ENCODE measurements around the gene SCAMP4.

The SCAMP4 gene

GRCh38 chr19:1921326-1921725, 16.1 kb downstream of the SCAMP4 start:
- H3K18ac ChIP-seq (ENCODE audit: low read depth in 1 of 2, low read length in 2 of 2), result no peak overlapping the region
- 96% methylated on average over 18 of the region's 19 CpGs for WGBS

GRCh38 chr19:1921825-1922224, 16.6 kb downstream of the SCAMP4 start:
- Histone ChIP-seq H3K27me3 (ENCODE audit: control insufficient read depth in 1 of 2, insufficient read depth in 1 of 2, low read length in 2 of 2) (no peaks in the 10 kb centered on the region), H3K4me3 (ENCODE audit: insufficient read depth in 1 of 2, low read depth in 1 of 2, low read length in 2 of 2) (no peak overlapping the region), H4K91ac (ENCODE audit: low read length) (no peak overlapping the region), H3K9ac (ENCODE audit: low read length) (no peak overlapping the region), H3K23ac (ENCODE audit: low read length in 2 of 2) (no peak overlapping the region), H3K4me2 (ENCODE audit: low read length, poor library complexity, severe bottlenecking) (no peak overlapping the region), H2BK15ac (ENCODE audit: low read depth, poor library complexity, severe bottlenecking) (no peak overlapping the region), H3K9me3 (ENCODE audit: control insufficient read depth, low read length) (no peaks in the 10 kb centered on the region), H2AFZ (ENCODE audit: low read depth, low read length) (no peak overlapping the region), H3K18ac (ENCODE audit: low read depth in 1 of 2, low read length in 2 of 2) (no peak overlapping the region), H2BK12ac (ENCODE audit: low read length in 2 of 2) (no peak overlapping the region), H2BK5ac (ENCODE audit: low read depth, low read length, poor library complexity, severe bottlenecking) (no peak overlapping the region), H3K14ac (ENCODE audit: low read length in 2 of 2) (no peak overlapping the region), H2AK5ac (ENCODE audit: low read length, severe bottlenecking) (no peak overlapping the region), H3K4me1 (ENCODE audit: control insufficient read depth, insufficient read depth, low read depth, low read length) (no peaks in the 10 kb centered on the region), H3K79me1 (replicated peaks; ENCODE audit: low read length, poor library complexity, severe bottlenecking) (peaks cover 29% of the 10 kb centered on the region), H4K8ac (ENCODE audit: low read length) (no peak overlapping the region), H3K36me3 (ENCODE audit: control insufficient read depth in 1 of 2, insufficient read depth in 2 of 2, low read depth in 1 of 2, low read length in 2 of 2) (peaks cover 72 to 88% of the 10 kb centered on the region in 2 experiments), H3K4ac (ENCODE audit: low read depth in 1 of 2, low read length in 2 of 2) (no peak overlapping the region), H2BK120ac (ENCODE audit: low read depth, low read length) (no peak overlapping the region), H3K27ac (ENCODE audit: low read length, poor library complexity, severe bottlenecking) (no peak overlapping the region)
- DNase-seq, result no peak
- WGBS, result 98% methylated on average over 15 of the region's 15 CpGs

More at GRCh38 chr19:1921326-1921725, 16.1 kb downstream of the SCAMP4 start:
- Histone ChIP-seq H2AK5ac (ENCODE audit: low read length, severe bottlenecking) (no peak overlapping the region), H3K9me3 (ENCODE audit: control insufficient read depth, low read length) (no peaks in the 10 kb centered on the region), H2BK12ac (ENCODE audit: low read length in 2 of 2) (no peak overlapping the region), H2AFZ (ENCODE audit: low read depth, low read length) (no peak overlapping the region), H3K27me3 (ENCODE audit: control insufficient read depth in 1 of 2, insufficient read depth in 1 of 2, low read length in 2 of 2) (no peaks in the 10 kb centered on the region), H3K4me1 (ENCODE audit: control insufficient read depth, insufficient read depth, low read depth, low read length) (no peaks in the 10 kb centered on the region), H3K4me2 (ENCODE audit: low read length, poor library complexity, severe bottlenecking) (no peak overlapping the region), H3K4me3 (ENCODE audit: insufficient read depth in 1 of 2, low read depth in 1 of 2, low read length in 2 of 2) (no peak overlapping the region), H3K4ac (ENCODE audit: low read depth in 1 of 2, low read length in 2 of 2) (no peak overlapping the region), H4K91ac (ENCODE audit: low read length) (no peak overlapping the region), H2BK5ac (ENCODE audit: low read depth, low read length, poor library complexity, severe bottlenecking) (no peak overlapping the region), H3K27ac (ENCODE audit: low read length, poor library complexity, severe bottlenecking) (no peak overlapping the region), H3K9ac (ENCODE audit: low read length) (no peak overlapping the region), H2BK15ac (ENCODE audit: low read depth, poor library complexity, severe bottlenecking) (no peak overlapping the region), H2BK120ac (ENCODE audit: low read depth, low read length) (no peak overlapping the region), H3K36me3 (ENCODE audit: control insufficient read depth in 1 of 2, insufficient read depth in 2 of 2, low read depth in 1 of 2, low read length in 2 of 2) (peaks cover 75 to 92% of the 10 kb centered on the region in 2 experiments), H4K8ac (ENCODE audit: low read length) (no peak overlapping the region), H3K23ac (ENCODE audit: low read length in 2 of 2) (no peak overlapping the region), H3K14ac (ENCODE audit: low read length in 2 of 2) (no peak overlapping the region), H3K79me1 (replicated peaks; ENCODE audit: low read length, poor library complexity, severe bottlenecking) (peaks cover 33% of the 10 kb centered on the region)
- no peak for DNase-seq

- Histone ChIP-seq H2AK5ac (ENCODE audit: low read length, severe bottlenecking) (no peak overlapping the region), H2AFZ (ENCODE audit: low read depth, low read length) (no peak overlapping the region), H2BK5ac (ENCODE audit: low read depth, low read length, poor library complexity, severe bottlenecking) (no peak overlapping the region), H3K9me3 (ENCODE audit: control insufficient read depth, low read length) (no peaks in the 10 kb centered on the region), H3K27me3 (ENCODE audit: control insufficient read depth in 1 of 2, insufficient read depth in 1 of 2, low read length in 2 of 2) (no peaks in the 10 kb centered on the region), H4K91ac (ENCODE audit: low read length) (no peak overlapping the region), H3K4me2 (ENCODE audit: low read length, poor library complexity, severe bottlenecking) (no peak overlapping the region), H3K27ac (ENCODE audit: low read length, poor library complexity, severe bottlenecking) (no peak overlapping the region), H3K4me1 (ENCODE audit: control insufficient read depth, insufficient read depth, low read depth, low read length) (no peaks in the 10 kb centered on the region), H2BK15ac (ENCODE audit: low read depth, poor library complexity, severe bottlenecking) (no peak overlapping the region), H2BK120ac (ENCODE audit: low read depth, low read length) (no peak overlapping the region), H3K9ac (ENCODE audit: low read length) (no peak overlapping the region), H3K18ac (ENCODE audit: low read depth in 1 of 2, low read length in 2 of 2) (no peak overlapping the region), H3K4me3 (ENCODE audit: insufficient read depth in 1 of 2, low read depth in 1 of 2, low read length in 2 of 2) (no peak overlapping the region), H3K36me3 (ENCODE audit: control insufficient read depth in 1 of 2, insufficient read depth in 2 of 2, low read depth in 1 of 2, low read length in 2 of 2) (peaks cover 65 to 79% of the 10 kb centered on the region in 2 experiments), H4K8ac (ENCODE audit: low read length) (no peak overlapping the region), H3K14ac (ENCODE audit: low read length in 2 of 2) (no peak overlapping the region), H3K23ac (ENCODE audit: low read length in 2 of 2) (no peak overlapping the region), H2BK12ac (ENCODE audit: low read length in 2 of 2) (no peak overlapping the region), H3K79me1 (replicated peaks; ENCODE audit: low read length, poor library complexity, severe bottlenecking) (peaks cover 22% of the 10 kb centered on the region), H3K4ac (ENCODE audit: low read depth in 1 of 2, low read length in 2 of 2) (no peak overlapping the region)
- DNase-seq, result no peak
- 94% methylated on average over 23 of the region's 23 CpGs for WGBS
Observed at GRCh38 chr19:1922803-1923202, 17.6 kb downstream of the SCAMP4 start.

- Histone ChIP-seq H3K14ac (ENCODE audit: low read length in 2 of 2) (no peak overlapping the region), H3K4me2 (ENCODE audit: low read length, poor library complexity, severe bottlenecking) (no peak overlapping the region), H3K27ac (ENCODE audit: low read length, poor library complexity, severe bottlenecking) (no peak overlapping the region), H3K79me1 (replicated peaks; ENCODE audit: low read length, poor library complexity, severe bottlenecking) (peaks cover 19% of the 10 kb centered on the region), H2AFZ (ENCODE audit: low read depth, low read length) (no peak overlapping the region), H3K27me3 (ENCODE audit: control insufficient read depth in 1 of 2, insufficient read depth in 1 of 2, low read length in 2 of 2) (no peaks in the 10 kb centered on the region), H2BK12ac (ENCODE audit: low read length in 2 of 2) (no peak overlapping the region), H2BK5ac (ENCODE audit: low read depth, low read length, poor library complexity, severe bottlenecking) (no peak overlapping the region), H3K36me3 (ENCODE audit: control insufficient read depth in 1 of 2, insufficient read depth in 2 of 2, low read depth in 1 of 2, low read length in 2 of 2) (peaks cover 60 to 74% of the 10 kb centered on the region in 2 experiments), H4K8ac (ENCODE audit: low read length) (no peak overlapping the region), H3K4me3 (ENCODE audit: insufficient read depth in 1 of 2, low read depth in 1 of 2, low read length in 2 of 2) (no peak overlapping the region), H2BK15ac (ENCODE audit: low read depth, poor library complexity, severe bottlenecking) (no peak overlapping the region), H3K4me1 (ENCODE audit: control insufficient read depth, insufficient read depth, low read depth, low read length) (no peaks in the 10 kb centered on the region), H3K9ac (ENCODE audit: low read length) (no peak overlapping the region), H3K18ac (ENCODE audit: low read depth in 1 of 2, low read length in 2 of 2) (no peak overlapping the region), H3K23ac (ENCODE audit: low read length in 2 of 2) (no peak overlapping the region), H2BK120ac (ENCODE audit: low read depth, low read length) (no peak overlapping the region), H3K4ac (ENCODE audit: low read depth in 1 of 2, low read length in 2 of 2) (no peak overlapping the region), H3K9me3 (ENCODE audit: control insufficient read depth, low read length) (no peaks in the 10 kb centered on the region), H4K91ac (ENCODE audit: low read length) (no peak overlapping the region), H2AK5ac (ENCODE audit: low read length, severe bottlenecking) (no peak overlapping the region)
- no peak for DNase-seq
- 98% methylated on average over 5 of the region's 8 CpGs for WGBS
Observed at GRCh38 chr19:1923319-1923718, 18.1 kb downstream of the SCAMP4 start.

All from mesenchymal stem cell (in vitro differentiated cells and primary cell).